DOHH2 (cell line): ENCODE data around the gene SPOP.

Experiments
- CTCF ChIP-seq: fragments of 200-600 bp; sonication (generic); IDR thresholded peaks from one replicate; pipeline ENCODE4 v1.5.1; 2014; ENCODE audit warnings: antibody characterized with exemption, mild to moderate bottlenecking, low read depth, low read length; ENCODE audit not compliant: poor library complexity, severe bottlenecking
- EZH2phosphoT487 ChIP-seq: fragments of 200-600 bp; sonication (generic); IDR thresholded peaks from 2 replicates; pipeline ENCODE4 v1.6.1; 2017; ENCODE audit warnings: borderline replicate concordance, mild to moderate bottlenecking, antibody characterized with exemption, low read length, moderate library complexity, mixed read lengths

- TF ChIP-seq CTCF (no peak), EZH2phosphoT487 (no peak)
Measured at GRCh38 chr17:49690256-49690655, 12.4 kb upstream of the SPOP start.
